NAMALWA (cell line): ENCODE results near the gene ARHGAP8.

Experiments
- DNase-seq: peaks from one replicate; pipeline ENCODE4 v3.0.0-alpha.2; 2015; ENCODE audit warnings: low spot score

Gene ARHGAP8

GRCh38 chr22:44909241-44909640 is 156.9 kb downstream of the ARHGAP8 start:
- DNase-seq = no peak
